Measurements from ENCODE around the gene RRAS.

Gene RRAS

DNA sequence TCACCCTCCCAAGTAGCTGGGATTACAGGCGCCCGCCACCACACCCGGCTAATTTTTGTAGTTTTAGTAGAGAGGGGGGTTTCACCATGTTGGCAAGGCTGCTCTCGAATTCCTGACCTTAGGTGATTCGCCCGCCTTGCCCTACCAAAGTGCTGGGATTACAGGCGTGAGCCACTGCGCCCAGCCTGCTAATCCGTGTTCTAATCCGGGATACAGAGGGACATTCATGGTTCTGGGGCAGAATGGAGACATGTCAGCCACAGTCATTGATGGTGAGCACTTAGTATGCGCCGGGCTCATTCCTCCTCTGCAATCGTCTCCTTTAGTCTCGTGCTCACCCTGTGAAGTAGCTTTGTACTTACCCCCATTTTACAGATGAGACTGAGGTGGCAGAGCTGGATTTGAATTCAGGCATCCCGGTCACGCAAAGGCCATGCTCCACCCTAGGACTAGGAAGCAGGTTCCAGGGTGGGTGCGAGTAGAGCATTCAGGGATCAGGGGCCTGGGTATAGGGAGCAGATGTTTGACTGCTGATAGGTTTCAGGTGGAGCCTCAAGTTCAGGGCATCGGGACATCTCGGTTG lies 8.2 kb downstream of the RRAS start:
- Histone ChIP-seq H3K4me1 (ENCODE audit: insufficient read depth, poor library complexity, severe bottlenecking) (no peaks in the 10 kb centered on the region), H3K27me3 (ENCODE audit: insufficient read depth, poor library complexity, severe bottlenecking) (no peaks in the 10 kb centered on the region), H3K9me3 (ENCODE audit: severe bottlenecking) (no peaks in the 10 kb centered on the region), H3K27ac (ENCODE audit: poor library complexity, severe bottlenecking) (no peak overlapping the region), H3K36me3 (ENCODE audit: low read depth) (peaks cover 12% of the 10 kb centered on the region), H3K4me3 (ENCODE audit: severe bottlenecking) (no peak overlapping the region)
- ATAC-seq (ENCODE audit: low read depth): no peak
- DNase-seq (ENCODE audit: low spot score): no peak
- TF ChIP-seq, protein P1, sequence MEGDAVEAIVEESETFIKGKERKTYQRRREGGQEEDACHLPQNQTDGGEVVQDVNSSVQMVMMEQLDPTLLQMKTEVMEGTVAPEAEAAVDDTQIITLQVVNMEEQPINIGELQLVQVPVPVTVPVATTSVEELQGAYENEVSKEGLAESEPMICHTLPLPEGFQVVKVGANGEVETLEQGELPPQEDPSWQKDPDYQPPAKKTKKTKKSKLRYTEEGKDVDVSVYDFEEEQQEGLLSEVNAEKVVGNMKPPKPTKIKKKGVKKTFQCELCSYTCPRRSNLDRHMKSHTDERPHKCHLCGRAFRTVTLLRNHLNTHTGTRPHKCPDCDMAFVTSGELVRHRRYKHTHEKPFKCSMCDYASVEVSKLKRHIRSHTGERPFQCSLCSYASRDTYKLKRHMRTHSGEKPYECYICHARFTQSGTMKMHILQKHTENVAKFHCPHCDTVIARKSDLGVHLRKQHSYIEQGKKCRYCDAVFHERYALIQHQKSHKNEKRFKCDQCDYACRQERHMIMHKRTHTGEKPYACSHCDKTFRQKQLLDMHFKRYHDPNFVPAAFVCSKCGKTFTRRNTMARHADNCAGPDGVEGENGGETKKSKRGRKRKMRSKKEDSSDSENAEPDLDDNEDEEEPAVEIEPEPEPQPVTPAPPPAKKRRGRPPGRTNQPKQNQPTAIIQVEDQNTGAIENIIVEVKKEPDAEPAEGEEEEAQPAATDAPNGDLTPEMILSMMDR (IDR thresholded peaks at IDR 0.05; ENCODE audit: poor library complexity, severe bottlenecking): no peak

DNA sequence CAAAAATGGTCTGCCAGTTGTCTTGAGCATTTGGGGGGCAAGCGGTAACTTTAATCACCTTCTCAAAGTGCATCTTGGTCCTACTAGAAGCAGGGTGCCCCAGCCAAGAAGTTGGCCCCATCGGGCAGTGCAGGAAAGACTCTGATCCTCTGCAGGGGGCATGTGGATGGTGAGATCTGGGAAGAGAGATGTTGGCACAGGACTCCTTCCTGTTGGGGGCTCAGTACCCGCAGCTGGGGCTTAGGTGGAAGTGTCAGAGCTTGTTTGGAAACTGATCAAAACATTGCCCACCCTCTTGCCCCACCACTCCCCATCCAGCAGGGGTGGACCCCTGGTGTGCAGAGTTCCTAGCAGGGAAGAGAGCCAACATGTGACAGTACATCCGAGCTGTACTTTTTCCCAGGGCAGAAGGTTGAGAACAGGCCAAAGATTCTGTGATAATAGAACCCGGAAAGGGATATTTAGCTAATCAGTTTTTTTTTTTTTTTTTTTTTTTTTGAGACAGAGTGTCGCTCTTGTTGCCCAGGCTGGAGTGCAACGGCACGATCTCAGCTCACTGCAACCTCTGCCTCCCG lies 8.8 kb downstream of the RRAS start:
- Histone ChIP-seq H3K36me3 (ENCODE audit: low read depth) (peaks cover 12% of the 10 kb centered on the region), H3K9me3 (ENCODE audit: severe bottlenecking) (no peaks in the 10 kb centered on the region), H3K27me3 (ENCODE audit: insufficient read depth, poor library complexity, severe bottlenecking) (no peaks in the 10 kb centered on the region), H3K4me3 (ENCODE audit: severe bottlenecking) (no peak overlapping the region), H3K4me1 (ENCODE audit: insufficient read depth, poor library complexity, severe bottlenecking) (no peaks in the 10 kb centered on the region), H3K27ac (ENCODE audit: poor library complexity, severe bottlenecking) (no peak overlapping the region)
- DNase-seq (ENCODE audit: low spot score): no peak
- TF ChIP-seq, protein P1 (IDR thresholded peaks at IDR 0.05; ENCODE audit: poor library complexity, severe bottlenecking): no peak
- ATAC-seq (ENCODE audit: low read depth): no peak

DNA sequence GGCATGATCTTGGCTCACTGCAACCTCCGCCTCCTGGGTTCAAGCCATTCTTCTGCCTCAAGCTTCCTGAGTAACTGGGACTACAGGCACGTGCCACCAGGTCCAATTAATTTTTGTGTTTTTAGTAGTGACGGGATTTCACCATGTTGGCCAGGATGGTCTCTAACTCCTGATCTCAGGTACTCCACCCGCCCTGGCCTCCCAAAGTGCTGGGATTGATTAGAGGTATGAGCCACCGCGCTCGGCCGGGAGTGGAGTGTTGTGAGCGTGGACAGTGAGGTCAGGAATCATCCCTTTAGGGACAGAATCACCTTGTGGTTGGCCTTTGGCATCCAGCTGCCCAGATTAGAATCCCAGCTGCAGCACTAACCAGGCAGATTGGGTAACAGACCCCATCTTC lies 10.3 kb downstream of the RRAS start:
- Histone ChIP-seq H3K4me1 (ENCODE audit: insufficient read depth, poor library complexity, severe bottlenecking) (no peaks in the 10 kb centered on the region), H3K27me3 (ENCODE audit: insufficient read depth, poor library complexity, severe bottlenecking) (no peaks in the 10 kb centered on the region), H3K27ac (ENCODE audit: poor library complexity, severe bottlenecking) (no peak overlapping the region), H3K9me3 (ENCODE audit: severe bottlenecking) (no peaks in the 10 kb centered on the region), H3K4me3 (ENCODE audit: severe bottlenecking) (no peak overlapping the region), H3K36me3 (ENCODE audit: low read depth) (peaks cover 3% of the 10 kb centered on the region; the same call in 1 of the 2 replicates)
- DNase-seq (ENCODE audit: low spot score): no peak
- no peak for ATAC-seq (ENCODE audit: low read depth)
- TF ChIP-seq, protein P1 (IDR thresholded peaks at IDR 0.05; ENCODE audit: poor library complexity, severe bottlenecking): no peak

DNA sequence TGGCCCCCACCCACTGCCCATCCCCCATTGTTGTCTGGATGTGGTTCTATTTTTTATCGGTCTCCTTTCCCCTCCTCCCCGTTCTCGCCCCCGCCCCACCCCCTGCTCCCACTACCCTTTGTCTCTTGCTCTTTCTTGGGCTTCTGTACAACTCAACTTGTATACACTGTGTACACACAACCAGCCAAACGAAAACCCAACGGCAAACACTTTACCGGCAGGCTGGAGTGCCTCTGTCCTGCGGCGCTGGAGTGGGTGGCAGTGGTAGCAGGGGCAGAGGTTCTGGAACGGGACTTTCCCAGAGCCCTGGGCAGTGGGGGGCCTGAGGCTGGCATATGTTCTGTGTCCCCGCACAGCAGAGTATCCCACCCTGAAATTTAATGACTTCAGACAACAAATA lies 13.7 kb downstream of the RRAS start:
- Histone ChIP-seq H3K9me3 (ENCODE audit: severe bottlenecking) (no peaks in the 10 kb centered on the region), H3K27me3 (ENCODE audit: insufficient read depth, poor library complexity, severe bottlenecking) (no peaks in the 10 kb centered on the region), H3K4me1 (ENCODE audit: insufficient read depth, poor library complexity, severe bottlenecking) (no peaks in the 10 kb centered on the region), H3K4me3 (ENCODE audit: severe bottlenecking) (no peak overlapping the region), H3K36me3 (ENCODE audit: low read depth) (no peaks in the 10 kb centered on the region; the same call in none of the 2 replicates), H3K27ac (ENCODE audit: poor library complexity, severe bottlenecking) (no peak overlapping the region)
- TF ChIP-seq, protein P1 (IDR thresholded peaks at IDR 0.05; ENCODE audit: poor library complexity, severe bottlenecking): no peak
- no peak for DNase-seq (ENCODE audit: low spot score)
- ATAC-seq (ENCODE audit: low read depth): no peak
